Epidermal melanocyte (primary cell): Measurements from ENCODE around the gene MUSK.

Source experiments
- DNase-seq: peaks from one replicate; pipeline ENCODE4 v3.0.0; 2011; ENCODE audit warnings: low spot score; ENCODE audit not compliant: insufficient read length

Gene MUSK

DNA sequence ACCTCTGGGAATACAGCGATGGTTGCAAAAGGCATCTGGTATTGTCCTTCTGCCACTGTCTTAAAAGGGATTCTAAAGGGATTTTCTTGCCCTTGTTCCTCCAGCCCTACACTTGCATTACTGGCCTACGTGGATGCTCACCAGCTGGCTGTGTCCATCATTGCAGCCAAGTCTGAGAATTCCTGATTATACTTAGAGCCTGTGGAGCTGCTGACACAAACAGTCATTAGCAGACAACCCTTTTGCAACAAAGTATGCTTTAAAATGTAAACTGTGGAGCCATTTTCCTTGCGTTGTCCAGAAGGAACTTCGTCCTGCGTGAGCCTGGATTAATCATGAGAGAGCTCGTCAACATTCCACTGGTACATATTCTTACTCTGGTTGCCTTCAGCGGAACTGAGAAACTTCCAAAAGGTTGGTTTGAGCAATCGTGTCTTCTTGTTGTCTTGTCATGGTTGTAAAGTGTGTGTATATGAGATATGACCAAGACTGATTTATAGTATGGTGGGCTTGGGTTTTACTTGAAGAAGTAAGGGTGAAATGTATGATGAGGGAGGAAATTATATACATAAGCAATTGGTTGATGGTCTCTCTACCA lies at the start of gene MUSK:
MUSK (plus strand) TSS at position 222 of the 598 bp plus-strand sequence; CDS start at position 336, 114 bp downstream.
- DNase-seq = no peak

DNA sequence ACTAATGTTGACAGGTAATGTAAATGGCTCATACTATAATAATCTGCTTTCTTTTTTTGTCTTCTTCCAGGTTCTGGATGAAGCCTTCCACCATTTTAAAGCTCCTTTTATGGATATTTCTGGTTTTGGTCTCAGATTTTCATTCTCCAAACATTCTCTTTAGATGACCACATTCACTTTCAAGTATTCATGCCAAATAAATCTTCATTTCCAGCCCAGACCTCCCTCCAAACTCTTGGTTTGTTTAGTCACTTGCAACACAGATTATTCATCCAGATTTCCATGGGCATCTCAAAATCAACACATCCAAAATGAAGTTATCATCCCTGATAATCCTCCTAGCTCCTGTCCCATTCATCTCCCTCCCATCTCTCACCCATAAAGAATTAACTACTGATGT lies 48.8 kb upstream of the MUSK start:
- DNase-seq = no peak

DNA sequence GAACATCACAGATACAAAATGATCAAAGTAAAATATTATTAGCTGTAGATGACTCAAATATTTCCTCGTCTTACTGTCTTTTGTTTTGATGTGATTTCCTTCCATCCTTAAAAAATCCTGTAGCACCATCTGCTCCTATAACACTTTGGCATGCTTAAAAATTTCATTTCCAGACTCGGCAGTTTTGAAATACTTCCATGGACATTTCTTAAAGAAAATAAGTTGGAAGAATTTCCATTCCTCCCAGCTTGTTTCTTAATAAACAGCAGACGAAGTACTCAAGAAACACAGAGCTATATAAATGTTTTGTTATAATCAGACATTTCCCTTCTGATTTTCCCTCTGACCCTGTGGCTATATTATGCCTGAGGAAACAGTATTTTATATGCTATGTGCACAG lies 47.9 kb upstream of the MUSK start:
- no peak for DNase-seq

DNA sequence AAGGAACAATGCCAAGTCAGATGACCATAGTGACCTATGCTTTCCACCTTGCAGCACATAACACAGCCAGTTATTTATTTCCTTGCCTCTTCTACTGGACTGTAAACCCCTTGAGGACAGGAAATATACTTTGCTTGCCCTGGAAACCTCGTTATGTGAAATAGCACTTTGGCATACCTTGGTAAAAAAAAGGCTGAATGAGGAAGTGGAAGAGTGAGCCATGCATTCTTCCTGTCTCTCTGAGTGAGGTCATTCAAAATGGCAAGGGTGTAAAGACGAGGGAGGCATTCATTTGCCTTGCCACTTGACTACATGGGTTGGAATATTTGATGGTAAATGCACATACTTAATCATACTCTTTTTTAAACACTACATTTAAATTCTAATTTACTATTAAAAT lies 46.2 kb upstream of the MUSK start:
- DNase-seq = no peak

DNA sequence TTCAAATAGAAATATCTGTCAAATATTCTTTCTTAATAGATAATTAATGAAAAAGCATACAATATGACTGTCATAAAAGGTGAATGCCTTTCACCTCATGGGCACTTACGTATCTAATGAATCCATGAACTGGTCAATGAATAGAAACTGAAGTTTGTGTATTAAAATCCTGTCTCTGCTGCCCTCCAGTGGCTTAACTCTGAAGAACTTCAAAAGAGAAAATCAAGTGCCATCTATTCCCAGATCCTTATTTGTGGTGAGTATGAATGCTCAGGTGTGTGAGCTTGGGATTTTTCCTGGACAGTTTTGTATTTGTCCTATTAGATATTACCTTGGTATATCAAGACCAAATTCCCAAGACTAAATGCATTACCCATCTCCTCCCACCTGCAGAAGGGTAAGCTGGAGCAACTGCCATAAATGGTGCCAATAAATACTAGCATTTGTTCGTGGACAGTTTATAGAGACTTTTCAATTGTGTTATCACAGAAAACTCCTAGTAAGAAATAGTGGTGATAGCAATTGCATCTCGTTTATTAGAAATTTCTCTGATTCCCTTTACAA lies 45.0 kb upstream of the MUSK start:
- DNase-seq = peak; percentile 29

DNA sequence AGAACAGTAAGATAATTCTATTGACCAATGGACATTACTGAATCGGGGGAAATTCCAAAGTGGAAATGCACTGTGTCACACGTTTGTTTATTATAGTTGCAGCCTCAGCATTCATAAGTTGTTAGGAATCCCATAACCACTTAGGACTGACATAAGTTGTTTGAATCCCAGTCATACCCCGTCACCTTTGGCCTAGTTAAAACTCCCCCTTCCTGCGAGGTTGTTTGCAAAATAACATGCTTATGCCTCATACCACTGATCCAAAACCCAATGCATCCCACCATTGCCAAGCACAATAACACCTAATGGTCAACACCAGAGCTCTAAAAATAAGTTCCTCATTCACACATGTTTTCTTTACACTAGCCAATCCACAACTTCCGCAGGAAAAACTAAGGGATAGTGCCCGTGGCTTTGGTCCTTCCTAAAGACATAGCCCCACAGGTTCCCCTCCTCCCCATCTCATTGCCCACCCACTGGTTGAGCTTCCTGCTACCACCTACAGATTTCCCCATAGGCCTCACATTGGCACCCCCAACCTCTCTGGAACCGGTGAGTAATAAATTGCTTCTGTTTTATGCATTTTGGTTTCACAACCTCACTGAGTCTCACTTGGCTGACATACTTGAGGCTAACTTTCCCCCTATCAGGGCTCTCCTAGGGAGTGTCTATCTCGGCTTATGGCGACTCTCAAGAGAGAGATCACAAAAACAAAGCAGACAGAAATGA lies 42.3 kb upstream of the MUSK start:
- no peak for DNase-seq

DNA sequence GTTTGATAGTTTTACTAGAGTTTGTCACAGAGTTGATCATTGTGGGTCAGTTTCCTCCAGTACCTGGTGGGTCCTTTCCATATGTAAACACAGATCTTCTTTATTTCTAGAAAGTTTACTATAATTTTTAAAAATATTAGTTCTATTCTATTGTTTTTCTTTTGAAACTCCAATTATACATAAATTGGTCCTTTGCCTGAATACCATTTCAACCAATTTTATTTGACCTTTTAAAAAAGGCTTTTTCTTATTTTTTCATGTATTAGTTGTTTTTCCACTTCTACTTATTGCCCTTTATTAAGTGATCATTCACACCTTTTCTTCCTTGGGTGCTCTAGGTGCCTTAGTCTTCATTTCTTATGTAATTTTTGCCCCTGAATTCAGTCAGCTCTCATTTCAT lies 33.0 kb upstream of the MUSK start:
- no peak for DNase-seq

DNA sequence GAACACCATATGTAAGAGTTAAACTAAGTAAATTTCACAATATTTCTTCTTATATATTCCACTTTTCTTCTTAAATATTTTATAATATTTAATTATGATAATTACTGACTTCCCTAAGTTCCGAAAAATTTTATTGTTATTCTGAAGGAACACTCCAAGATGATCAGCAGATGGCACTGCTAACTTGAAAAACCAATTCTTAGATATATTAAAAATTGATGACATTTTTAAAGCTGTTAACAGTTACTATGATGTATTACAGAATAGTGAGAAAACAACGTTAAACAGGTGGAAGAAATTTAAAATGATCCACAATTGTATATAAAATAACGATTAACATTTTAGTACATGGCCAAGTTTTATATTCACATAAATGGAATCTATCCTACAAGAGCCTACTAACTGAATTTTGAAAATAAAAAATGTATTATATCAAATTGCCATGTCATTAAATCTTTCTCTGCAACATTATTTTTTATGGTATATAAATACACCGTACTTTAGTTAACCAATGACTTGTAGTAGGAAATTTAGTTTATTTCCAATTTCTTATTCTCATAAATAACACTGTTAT lies 30.1 kb upstream of the MUSK start:
- no peak for DNase-seq

DNA sequence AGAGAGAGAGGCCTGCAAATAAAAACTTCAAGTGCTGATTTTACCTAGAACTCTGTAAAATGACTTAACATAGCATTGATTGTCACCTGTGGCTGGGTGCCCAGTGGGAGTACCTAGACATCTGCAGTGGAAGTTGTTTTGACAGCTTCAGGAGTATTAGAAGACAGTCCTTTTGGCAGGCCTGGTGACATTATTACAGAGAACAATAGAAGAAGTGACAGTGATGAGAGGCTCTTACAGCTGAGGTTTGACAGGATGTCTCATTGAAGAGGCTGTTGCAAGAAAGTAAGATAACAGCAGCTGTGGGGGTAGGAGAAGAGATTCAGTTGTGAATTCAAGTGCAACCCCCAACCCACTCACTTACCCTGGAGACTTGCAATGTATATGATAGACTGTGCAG lies 27.9 kb upstream of the MUSK start:
- DNase-seq = no peak

DNA sequence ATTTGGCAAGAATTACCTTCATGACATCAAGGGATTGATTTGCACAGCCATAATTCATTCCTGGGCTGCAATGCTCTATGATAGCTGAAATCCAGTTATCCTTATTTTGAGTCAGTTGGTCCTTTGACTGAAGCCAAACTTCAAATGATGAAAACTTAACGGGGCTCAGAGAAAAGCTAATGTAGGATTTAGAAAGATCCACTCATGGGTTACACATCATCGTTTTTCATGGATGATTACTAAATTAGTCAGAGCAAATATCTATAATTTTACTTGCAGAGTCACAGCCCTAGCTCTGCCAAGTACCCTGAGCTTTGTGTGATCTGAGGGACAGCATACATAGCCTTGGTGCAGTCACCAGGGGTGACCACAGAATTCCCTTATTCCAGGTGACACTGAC lies 27.3 kb upstream of the MUSK start:
- DNase-seq = no peak

DNA sequence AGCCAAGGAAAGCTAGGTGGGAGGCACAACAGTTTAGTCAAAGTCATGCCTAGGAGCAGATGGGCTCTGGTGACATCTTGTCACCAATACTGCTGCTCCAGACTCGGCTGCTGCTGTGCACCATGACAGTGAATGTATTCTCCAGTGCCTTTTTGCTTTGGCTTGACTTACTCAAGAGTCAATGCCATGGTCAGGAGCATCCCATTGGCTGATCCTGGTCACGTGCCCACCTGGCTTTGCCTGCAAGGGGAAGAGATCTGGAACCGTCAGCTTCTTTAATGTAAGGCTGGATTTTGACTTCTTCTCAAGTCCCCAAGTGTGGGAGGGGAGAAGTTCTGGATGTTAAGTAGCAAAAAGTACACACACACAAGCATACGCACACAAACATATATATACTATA lies 19.9 kb upstream of the MUSK start:
- no peak for DNase-seq

DNA sequence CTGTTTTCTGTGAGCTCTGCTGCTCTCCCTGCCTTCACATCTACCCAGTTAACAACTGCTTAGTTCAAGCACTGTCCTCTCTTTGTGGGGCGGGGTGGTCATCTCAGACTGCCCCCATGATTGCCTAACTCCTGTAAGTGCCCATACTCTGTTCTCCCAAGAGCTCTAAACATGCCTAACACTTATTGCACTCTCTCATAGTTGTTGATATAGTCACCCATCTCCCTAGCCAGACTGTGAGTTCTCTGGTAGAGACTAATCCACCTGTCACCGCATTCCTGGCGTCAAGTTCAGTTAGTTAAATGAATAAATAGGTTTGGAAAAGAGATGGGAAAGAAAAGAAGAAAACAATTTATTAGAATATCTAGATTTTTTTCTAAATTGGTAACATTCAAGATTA lies 18.3 kb upstream of the MUSK start:
- DNase-seq = no peak

DNA sequence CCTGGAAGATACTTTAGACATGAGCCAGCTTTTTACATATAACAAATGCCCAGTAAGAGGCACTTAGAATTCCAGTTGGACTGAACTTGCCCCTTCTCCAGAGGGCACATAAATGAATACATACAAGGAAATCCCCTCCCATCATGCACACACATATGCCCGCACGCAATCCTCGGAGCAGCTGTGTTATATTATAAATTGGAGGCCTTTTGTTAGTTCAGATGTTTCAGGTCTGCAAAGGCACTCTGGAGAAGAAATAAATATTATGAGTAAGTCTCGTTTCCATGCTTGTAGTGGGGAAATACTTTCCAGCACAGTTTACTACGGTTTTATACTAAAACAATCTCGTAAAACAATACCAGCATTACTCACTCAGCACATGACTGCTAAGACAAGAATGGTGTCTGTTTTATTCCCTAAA lies 17.6 kb upstream of the MUSK start:
- DNase-seq = no peak

DNA sequence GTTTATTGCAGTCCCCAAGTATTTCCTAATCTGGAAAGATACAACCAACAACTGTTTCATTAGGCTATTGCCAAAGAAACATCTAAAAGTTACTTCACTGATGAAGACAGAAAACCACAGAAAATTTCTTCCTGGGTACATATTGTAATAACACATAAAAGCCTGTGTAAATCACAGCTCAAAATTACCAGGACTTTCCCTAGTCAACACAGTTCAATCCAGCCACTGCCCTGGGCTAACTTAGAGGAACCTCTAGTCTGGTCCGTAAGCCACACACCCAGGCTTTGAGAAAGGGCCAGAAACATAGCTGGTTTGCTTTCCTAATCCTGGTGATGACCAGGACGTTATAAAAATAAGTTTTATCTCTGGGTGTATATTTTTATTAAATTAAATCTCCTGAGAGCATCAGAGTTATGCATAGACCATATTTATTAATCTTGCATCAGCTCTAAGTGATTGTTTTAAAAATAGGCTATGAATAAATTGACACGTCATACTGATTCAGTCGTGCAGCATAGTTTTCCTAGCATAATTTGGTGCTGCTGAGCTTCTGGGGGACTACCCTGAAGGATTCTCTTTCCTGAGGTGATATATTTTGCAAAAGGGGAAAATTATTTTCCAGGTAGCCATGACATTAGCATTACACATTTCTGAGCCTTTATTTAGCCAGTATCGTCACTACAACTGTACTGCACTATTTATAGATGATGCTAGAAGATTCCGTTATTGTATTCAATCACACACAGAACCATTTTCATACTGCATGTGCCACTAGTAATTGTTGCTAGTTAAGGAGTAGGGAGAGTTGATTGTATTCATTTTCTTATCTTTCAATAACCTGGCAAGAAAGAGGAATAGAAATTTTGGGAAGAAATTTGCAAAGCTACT lies 12.6 kb upstream of the MUSK start:
- DNase-seq = peak; percentile 15

DNA sequence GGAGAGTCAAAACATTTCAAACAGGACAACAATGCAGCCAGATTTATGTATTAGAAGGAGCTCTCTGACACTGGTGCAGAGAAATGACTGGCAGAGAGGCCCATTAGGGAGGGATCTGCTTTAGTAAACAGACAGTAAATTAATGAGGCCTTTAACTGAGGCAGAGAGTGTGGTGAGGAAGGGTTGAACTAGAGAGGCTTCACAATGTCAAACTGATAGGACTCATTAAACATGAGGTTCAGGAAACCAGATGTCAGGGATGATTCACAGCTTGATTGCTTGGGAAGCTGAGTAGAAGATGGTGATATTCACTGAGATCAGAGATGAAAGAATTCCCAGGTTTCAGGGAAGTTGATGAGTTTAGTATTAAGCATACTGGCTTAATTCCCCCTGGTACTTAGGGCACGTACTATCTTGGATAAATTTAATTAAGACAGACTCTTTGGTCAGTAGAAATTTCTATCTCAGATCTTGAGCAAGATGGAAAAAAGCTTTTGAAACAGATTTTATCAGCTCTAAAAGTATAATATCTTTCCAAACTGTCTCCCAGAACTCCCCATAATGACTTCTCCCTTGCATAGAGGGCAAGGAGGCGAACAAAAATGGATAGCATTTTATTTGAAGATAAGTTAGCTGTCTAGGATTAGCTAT lies 8.6 kb upstream of the MUSK start:
- no peak for DNase-seq

DNA sequence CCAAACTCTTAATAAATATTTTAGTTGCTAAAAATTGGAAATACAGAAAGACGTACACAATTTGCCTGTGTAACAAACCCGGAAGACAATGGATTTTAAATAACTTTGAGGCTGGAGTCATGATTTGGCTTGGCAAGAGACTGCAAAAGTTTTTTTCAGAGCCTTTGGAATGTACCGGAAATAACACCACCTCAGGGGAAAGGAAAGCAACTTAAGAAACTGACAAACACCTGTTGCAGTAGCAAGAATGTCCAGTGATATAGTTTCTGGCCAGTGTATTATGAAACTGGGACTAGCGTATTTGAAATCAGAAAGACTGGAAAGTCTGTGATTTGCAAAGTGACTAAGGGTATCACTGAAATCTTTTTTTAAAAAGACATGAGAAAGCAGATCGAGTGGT lies 842 bp downstream of the MUSK start:
- DNase-seq = no peak

DNA sequence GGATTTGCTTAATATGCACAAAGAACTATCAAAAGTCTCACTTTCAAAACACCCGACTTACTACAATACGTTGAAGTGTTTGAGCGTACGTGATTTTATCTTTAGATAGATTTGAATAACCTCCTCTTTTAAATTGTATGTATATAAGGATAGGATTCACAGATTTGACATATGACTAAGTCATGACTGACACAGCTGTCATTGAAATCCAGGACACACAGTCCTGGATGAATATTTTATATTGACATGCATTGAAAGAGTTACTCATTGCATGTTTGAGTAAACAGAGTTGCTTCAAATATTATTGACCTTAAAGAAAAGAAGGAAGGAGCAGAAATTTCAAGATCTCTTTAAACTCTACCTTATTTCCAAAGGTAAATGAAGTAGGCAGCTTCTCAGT lies 3.3 kb downstream of the MUSK start:
- no peak for DNase-seq

DNA sequence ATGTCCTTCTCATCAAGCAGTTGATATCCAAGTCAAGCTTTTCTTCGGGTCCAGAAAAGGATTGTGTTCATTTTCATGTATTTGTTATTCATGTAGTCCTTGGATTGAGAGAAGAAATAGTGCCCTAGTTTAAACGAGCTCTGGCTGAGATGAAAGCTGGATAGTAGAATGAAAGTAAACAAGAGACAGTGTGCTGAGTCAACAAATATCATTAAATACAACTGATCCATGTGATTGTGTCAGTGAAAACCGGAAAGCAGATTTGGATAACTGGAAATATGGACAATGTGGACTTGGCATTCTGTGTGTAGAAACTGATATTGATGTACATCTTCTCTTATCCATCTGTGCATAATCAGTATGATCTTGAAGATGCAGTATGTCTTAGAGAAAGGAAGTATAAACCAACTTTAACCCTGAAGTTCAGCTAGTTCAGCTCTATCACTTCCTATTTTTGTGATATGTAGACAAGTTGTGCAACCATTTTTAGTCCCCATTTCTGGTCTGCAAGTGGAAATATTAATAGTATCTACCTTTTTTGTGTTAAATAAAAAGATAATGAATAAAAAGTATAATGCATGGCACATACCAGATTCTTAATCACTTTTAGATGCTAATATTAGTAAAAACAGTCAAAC lies 4.4 kb downstream of the MUSK start:
- DNase-seq = no peak

DNA sequence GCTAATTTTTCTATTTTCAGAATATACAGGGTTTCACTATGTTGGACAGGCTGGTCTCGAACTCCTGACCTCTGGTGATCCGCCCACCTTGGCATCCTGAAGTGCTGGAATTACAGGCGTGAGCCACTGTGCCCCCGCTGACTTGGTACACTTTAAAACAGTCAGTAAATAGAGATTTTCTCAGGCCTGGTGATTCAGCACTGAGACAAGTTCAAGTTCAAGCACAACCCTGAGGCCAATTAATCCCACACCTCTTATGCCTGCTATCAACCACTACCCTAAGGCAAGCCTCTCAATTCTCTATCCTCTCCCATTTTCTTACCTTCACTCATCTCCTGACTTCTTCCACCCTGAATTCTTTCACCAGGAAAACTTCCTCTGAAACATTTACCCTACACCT lies 18.9 kb downstream of the MUSK start:
- no peak for DNase-seq

DNA sequence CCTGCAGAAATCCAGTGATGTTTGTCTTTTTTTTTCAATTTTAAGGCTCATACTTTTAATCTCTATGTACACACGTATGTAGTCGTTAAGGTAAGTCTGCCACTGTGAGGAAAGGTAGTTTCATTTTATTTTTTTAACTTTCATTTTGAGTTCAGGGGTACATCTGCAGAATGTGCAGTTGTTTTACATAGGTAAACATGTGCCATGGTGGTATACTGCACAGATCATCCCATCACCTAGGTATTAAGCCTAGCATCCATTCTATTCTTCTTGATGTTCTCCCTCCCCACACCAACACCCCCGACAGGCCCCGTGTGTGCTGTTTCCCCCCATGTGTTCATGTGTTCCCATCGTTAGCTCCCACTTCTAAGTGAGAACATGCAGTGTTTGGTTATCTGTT lies 19.7 kb downstream of the MUSK start:
- no peak for DNase-seq
